ENCODE measurements around the gene POU2F2. TPM values are rescaled to one million over a fixed set of nuclear protein-coding genes. Genes with fewer than 3 reads are reported as not detected.

Gene POU2F2
- total RNA-seq, 1 experiment from 2014 or later: 0.89 TPM

DNA sequence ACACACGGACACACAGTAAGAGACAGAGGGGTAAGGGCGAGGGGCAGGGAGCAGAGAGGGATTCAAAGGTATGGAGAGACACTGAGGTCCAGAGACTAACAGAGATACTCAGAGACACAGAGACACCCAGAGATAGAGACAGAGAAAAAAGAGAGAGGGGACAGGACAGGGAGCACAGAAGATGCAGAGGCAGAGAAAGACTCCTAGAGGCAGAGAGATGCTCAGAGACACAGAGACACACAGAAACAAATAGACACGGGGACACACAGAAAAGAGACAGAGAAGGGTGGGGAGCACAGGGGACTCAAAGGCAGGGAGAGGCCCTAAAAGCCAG, 45.4 kb upstream of the POU2F2 start:
- H3K79me2 ChIP-seq (ENCODE audit: insufficient read depth, low read length): no peaks in the 10 kb centered on the region
- H3K36me3 ChIP-seq (ENCODE audit: control insufficient read depth in 1 of 2, insufficient read depth in 2 of 2, low read length in 2 of 2): no peaks in the 10 kb centered on the region
- TF ChIP-seq, protein P1, sequence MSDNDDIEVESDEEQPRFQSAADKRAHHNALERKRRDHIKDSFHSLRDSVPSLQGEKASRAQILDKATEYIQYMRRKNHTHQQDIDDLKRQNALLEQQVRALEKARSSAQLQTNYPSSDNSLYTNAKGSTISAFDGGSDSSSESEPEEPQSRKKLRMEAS (IDR thresholded peaks at IDR 0.05): no peak
- TF ChIP-seq ZFX (IDR thresholded peaks at IDR 0.05) (no peak), FOSL1 (IDR thresholded peaks at IDR 0.05; ENCODE audit: low read depth) (no peak), SRF (IDR thresholded peaks at IDR 0.05; ENCODE audit: low read depth) (no peak), EGR1 (IDR thresholded peaks at IDR 0.05; ENCODE audit: low read depth) (no peak), CBX3 (IDR thresholded peaks at IDR 0.05; ENCODE audit: low read depth) (no peak), SIN3A (IDR thresholded peaks at IDR 0.05; ENCODE audit: low read depth) (no peak), RAD21 (IDR thresholded peaks at IDR 0.05; ENCODE audit: low read depth) (no peak), YY1 (IDR thresholded peaks at IDR 0.05; ENCODE audit: extremely low read depth, insufficient replicate concordance, low read depth, low read length) (no peak), JUND (IDR thresholded peaks at IDR 0.05) (no peak)
- TF ChIP-seq, protein P2, sequence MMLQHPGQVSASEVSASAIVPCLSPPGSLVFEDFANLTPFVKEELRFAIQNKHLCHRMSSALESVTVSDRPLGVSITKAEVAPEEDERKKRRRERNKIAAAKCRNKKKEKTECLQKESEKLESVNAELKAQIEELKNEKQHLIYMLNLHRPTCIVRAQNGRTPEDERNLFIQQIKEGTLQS (IDR thresholded peaks at IDR 0.05): no peak
- TF ChIP-seq, protein P3, sequence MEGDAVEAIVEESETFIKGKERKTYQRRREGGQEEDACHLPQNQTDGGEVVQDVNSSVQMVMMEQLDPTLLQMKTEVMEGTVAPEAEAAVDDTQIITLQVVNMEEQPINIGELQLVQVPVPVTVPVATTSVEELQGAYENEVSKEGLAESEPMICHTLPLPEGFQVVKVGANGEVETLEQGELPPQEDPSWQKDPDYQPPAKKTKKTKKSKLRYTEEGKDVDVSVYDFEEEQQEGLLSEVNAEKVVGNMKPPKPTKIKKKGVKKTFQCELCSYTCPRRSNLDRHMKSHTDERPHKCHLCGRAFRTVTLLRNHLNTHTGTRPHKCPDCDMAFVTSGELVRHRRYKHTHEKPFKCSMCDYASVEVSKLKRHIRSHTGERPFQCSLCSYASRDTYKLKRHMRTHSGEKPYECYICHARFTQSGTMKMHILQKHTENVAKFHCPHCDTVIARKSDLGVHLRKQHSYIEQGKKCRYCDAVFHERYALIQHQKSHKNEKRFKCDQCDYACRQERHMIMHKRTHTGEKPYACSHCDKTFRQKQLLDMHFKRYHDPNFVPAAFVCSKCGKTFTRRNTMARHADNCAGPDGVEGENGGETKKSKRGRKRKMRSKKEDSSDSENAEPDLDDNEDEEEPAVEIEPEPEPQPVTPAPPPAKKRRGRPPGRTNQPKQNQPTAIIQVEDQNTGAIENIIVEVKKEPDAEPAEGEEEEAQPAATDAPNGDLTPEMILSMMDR (IDR thresholded peaks at IDR 0.05 in 2 of 3, conservative IDR thresholded peaks at IDR 0.05 in 1 of 3; ENCODE audit: borderline replicate concordance in 1 of 3, insufficient read depth in 1 of 3, low read depth in 2 of 3, low read length in 2 of 3): no peak
- no peaks in the 10 kb centered on the region for H3K9me2 ChIP-seq (ENCODE audit: insufficient read depth)
- peaks cover 0 to 4% of the 10 kb centered on the region in 2 experiments; a peak in 2 of 4 replicates for H3K4me1 ChIP-seq (ENCODE audit: control insufficient read depth in 1 of 2, insufficient read depth in 2 of 2, low read length in 2 of 2)
- POLR2A ChIA-PET: no interaction called here
- no peaks in the 10 kb centered on the region for H3K9me3 ChIP-seq (ENCODE audit: control insufficient read depth in 1 of 2, insufficient read depth in 1 of 2, low read depth in 1 of 2, low read length in 2 of 2)
- no peak overlapping the region for H2AFZ ChIP-seq (ENCODE audit: low read depth, low read length, poor library complexity, severe bottlenecking)
- ATAC-seq: no peak
- DNase-seq (ENCODE audit: low read depth, low spot score): no peak
- BruUV-seq (replicated peaks): no TSS peak
- no peak overlapping the region for H3K27ac ChIP-seq (ENCODE audit: low read depth, low read length)
- intact Hi-C loops (cut with micrococcal nuclease): no loop called here
- CTCF ChIA-PET: no interaction called here
- H4K20me1 ChIP-seq (ENCODE audit: insufficient read depth): no peaks in the 10 kb centered on the region
- RAD21 ChIA-PET (ENCODE audit: low non-redundant PET in 1 of 2, low total read pairs in 2 of 2, uncharacterized antibody in 2 of 2, unreplicated experiment in 2 of 2): no interaction called here
- no peak overlapping the region for H3K4me2 ChIP-seq (ENCODE audit: low read length)
- H3K4me3 ChIP-seq (replicated peaks in 1 of 2; ENCODE audit: low read depth in 1 of 2, low read length in 2 of 2): no peak overlapping the region
- H3K27me3 ChIP-seq (ENCODE audit: insufficient read depth, low read length): peaks cover 55% of the 10 kb centered on the region
- H3K9ac ChIP-seq (ENCODE audit: low read length): no peak overlapping the region
